Measurements from ENCODE around the gene QPRT. TPM values are rescaled to one million over a fixed set of nuclear protein-coding genes. Genes with fewer than 3 reads are reported as not detected.

QPRT gene
- total and polyA plus RNA-seq, 2 of the 13 experiments (the other 11 are each of a cell fraction or from before 2014, with no cell fraction given): 130 to 218 TPM

GRCh38 chr16:29645694-29646187 lies 33.2 kb upstream of the QPRT start (continued):
- TF ChIP-seq ZNF646 (CRISPR knock-in tag; IDR thresholded peaks at IDR 0.05): no peak
- no peak for TF ChIP-seq POGK (CRISPR knock-in tag; conservative IDR thresholded peaks at IDR 0.05)
- TF ChIP-seq RXRA (CRISPR knock-in tag; IDR thresholded peaks at IDR 0.05): no peak
- no peak for TF ChIP-seq E2F1 (CRISPR knock-in tag; IDR thresholded peaks at IDR 0.05)
- TF ChIP-seq ZBTB40 (IDR thresholded peaks at IDR 0.05): no peak
- TF ChIP-seq ZBTB40 (CRISPR knock-in tag; IDR thresholded peaks at IDR 0.05): peak; percentile 45; the same call in 1 of the 2 replicates
- no peak for TF ChIP-seq TFDP1 (CRISPR knock-in tag; IDR thresholded peaks at IDR 0.05; ENCODE audit: borderline replicate concordance)
- TF ChIP-seq PAX8 (CRISPR knock-in tag; IDR thresholded peaks at IDR 0.05; ENCODE audit: borderline replicate concordance): no peak
